Osteoblast (primary cell): ENCODE results near the gene CELF2. TPM values are rescaled to one million over a fixed set of nuclear protein-coding genes. Genes with fewer than 3 reads are reported as not detected.

Experiments used
- DNase-seq: peaks from one replicate; pipeline ENCODE4 v3.0.0; 2011; ENCODE audit warnings: low spot score, mixed read lengths; ENCODE audit not compliant: insufficient read length; ENCODE audit errors: missing footprints
- H2AFZ ChIP-seq: 2 replicates; pipeline ENCODE4 v1.6.0; 2011; ENCODE audit warnings: mild to moderate bottlenecking, low read length
- H3K27ac ChIP-seq: 2 replicates; pipeline ENCODE4 v1.5.1; 2011; ENCODE audit warnings: mild to moderate bottlenecking, low read depth, low read length, moderate library complexity
- H3K27me3 ChIP-seq: 2 replicates; pipeline ENCODE4 v1.6.0; 2012; ENCODE audit warnings: mild to moderate bottlenecking, control low read depth, inconsistent platforms, low read length, moderate library complexity; ENCODE audit not compliant: insufficient read depth
- H3K36me3 ChIP-seq: 2 replicates; pipeline ENCODE4 v1.5.1; 2011; ENCODE audit warnings: mild to moderate bottlenecking, low read length, control low read depth, moderate library complexity; ENCODE audit not compliant: insufficient read depth
- H3K4me1 ChIP-seq: 2 replicates; pipeline ENCODE4 v1.5.1; 2011; ENCODE audit warnings: mild to moderate bottlenecking, low read length, control low read depth, moderate library complexity; ENCODE audit not compliant: insufficient read depth
- H3K4me2 ChIP-seq: 2 replicates; pipeline ENCODE4 v1.6.0; 2011; ENCODE audit warnings: mild to moderate bottlenecking, low read length; ENCODE audit not compliant: insufficient read depth
- H3K4me3 ChIP-seq: fragments of 200-600 bp; sonication (generic); 3 replicates; pipeline ENCODE4 v1.5.1; 2012; ENCODE audit warnings: mild to moderate bottlenecking, low read length, inconsistent platforms; ENCODE audit not compliant: insufficient read depth
- H3K79me2 ChIP-seq: 2 replicates; pipeline ENCODE4 v1.6.0; 2012; ENCODE audit warnings: mild to moderate bottlenecking, low read length, control low read depth, inconsistent platforms; ENCODE audit not compliant: insufficient read depth
- H3K9me3 ChIP-seq: 2 replicates; pipeline ENCODE4 v1.5.1; 2011; ENCODE audit warnings: low read depth, low read length, control low read depth
- H4K20me1 ChIP-seq: 2 replicates; pipeline ENCODE4 v1.6.0; 2012; ENCODE audit warnings: mild to moderate bottlenecking, low read length, control low read depth; ENCODE audit not compliant: insufficient read depth
- total RNA-seq: library from RNA; depleted of rRNA; stranded (reverse); fragments of >200 nt; gene quantifications from 2 replicates; pipeline ENCODE4 v1.2.3, GENCODE V29; 2012
- TF ChIP-seq, protein P1 (sequence below): IDR thresholded peaks from 2 replicates; pipeline ENCODE4 v1.5.1; 2011; ENCODE audit warnings: mild to moderate bottlenecking, low read depth, low read length, moderate library complexity; ENCODE audit errors: extremely low read depth

Gene CELF2
- total RNA-seq, 1 donor: 7.6 TPM

DNA sequence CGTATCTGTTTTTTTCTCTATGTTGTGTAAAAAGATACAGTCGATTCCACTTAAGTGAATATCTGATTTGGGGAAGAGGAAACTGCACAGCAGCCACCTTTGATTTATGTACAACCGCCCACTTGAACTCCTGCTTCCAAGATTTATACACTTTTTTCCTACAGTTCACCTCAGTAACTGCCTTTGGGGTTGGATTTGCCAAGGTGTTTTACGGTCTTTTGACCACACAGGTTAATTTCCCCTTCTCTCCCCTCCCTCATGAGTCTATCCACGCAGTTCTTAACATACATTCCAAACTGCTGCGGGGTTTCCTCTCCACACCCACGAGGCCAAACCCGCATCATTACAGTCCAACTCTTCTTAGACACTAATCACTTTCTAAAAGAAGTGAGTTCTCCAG, 316.8 kb downstream of the CELF2 start:
- no peaks in the 10 kb centered on the region for H4K20me1 ChIP-seq
- no peak for DNase-seq
- no peaks in the 10 kb centered on the region for H3K79me2 ChIP-seq
- no peaks in the 10 kb centered on the region for H3K36me3 ChIP-seq
- no peak overlapping the region for H3K4me2 ChIP-seq
- no peak overlapping the region for H2AFZ ChIP-seq
- no peaks in the 10 kb centered on the region for H3K27me3 ChIP-seq
- TF ChIP-seq, protein P1, sequence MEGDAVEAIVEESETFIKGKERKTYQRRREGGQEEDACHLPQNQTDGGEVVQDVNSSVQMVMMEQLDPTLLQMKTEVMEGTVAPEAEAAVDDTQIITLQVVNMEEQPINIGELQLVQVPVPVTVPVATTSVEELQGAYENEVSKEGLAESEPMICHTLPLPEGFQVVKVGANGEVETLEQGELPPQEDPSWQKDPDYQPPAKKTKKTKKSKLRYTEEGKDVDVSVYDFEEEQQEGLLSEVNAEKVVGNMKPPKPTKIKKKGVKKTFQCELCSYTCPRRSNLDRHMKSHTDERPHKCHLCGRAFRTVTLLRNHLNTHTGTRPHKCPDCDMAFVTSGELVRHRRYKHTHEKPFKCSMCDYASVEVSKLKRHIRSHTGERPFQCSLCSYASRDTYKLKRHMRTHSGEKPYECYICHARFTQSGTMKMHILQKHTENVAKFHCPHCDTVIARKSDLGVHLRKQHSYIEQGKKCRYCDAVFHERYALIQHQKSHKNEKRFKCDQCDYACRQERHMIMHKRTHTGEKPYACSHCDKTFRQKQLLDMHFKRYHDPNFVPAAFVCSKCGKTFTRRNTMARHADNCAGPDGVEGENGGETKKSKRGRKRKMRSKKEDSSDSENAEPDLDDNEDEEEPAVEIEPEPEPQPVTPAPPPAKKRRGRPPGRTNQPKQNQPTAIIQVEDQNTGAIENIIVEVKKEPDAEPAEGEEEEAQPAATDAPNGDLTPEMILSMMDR: no peak
- no peak overlapping the region for H3K27ac ChIP-seq
- H3K4me1 ChIP-seq: no peaks in the 10 kb centered on the region
- H3K9me3 ChIP-seq: no peaks in the 10 kb centered on the region
- H3K4me3 ChIP-seq: no peak overlapping the region

DNA sequence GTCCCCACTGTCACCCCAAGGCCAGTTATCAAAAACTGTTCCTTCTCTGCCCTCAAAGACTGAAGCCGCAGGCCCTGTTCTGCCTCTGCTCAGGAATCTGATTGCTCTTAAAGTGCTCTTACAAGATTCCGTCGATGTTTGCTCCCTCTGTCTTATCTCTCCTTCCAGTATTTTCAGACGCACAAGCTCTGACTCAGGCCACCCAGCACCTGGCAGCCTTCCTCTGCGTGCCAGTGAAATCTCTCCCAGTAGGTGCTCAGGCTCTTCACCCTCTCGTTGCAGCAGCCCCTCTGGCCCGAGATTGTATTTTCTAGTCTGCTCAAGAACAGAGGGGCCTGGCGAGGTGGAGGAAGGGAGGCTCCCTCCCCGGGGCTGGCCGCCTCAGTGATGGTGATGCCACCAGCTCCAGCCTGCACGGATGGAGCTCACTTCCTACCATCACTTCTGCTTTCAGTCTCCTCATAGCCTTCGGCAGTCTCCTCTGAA, 317.5 kb downstream of the CELF2 start:
- DNase-seq: no peak
- TF ChIP-seq, protein P1: no peak
- H3K4me1 ChIP-seq: no peaks in the 10 kb centered on the region
- H4K20me1 ChIP-seq: no peaks in the 10 kb centered on the region
- H3K9me3 ChIP-seq: no peaks in the 10 kb centered on the region
- H3K36me3 ChIP-seq: no peaks in the 10 kb centered on the region
- H3K4me2 ChIP-seq: no peak overlapping the region
- no peak overlapping the region for H3K27ac ChIP-seq
- no peak overlapping the region for H2AFZ ChIP-seq
- no peaks in the 10 kb centered on the region for H3K79me2 ChIP-seq
- H3K4me3 ChIP-seq: no peak overlapping the region
- no peaks in the 10 kb centered on the region for H3K27me3 ChIP-seq

DNA sequence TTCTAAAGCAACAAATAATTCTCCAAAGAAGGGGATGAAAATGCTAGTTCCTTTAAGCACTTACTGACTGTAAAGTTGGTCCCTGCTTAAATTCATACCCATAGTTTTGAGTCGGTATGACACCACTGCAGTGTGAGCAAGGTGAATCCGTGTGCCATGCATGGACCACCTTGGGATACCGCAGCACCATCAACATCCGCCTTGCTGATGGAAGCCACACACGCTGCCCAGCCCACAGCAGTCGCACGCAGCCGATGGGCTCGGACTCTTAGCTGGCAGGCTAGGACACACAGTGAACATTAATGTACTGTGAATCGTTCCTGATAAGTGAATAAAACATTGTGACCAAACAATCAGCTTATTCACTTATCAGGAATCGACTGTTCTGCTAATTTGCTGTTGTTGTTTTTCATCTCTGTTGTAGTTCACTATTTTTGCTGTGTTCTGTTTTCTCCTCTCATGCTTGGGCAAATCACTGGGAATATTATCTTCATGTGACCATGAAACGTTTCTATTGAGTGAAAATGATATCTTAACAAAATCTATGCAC, 318.3 kb downstream of the CELF2 start:
- Histone ChIP-seq H3K4me1 (no peaks in the 10 kb centered on the region), H4K20me1 (no peaks in the 10 kb centered on the region), H3K27ac (no peak overlapping the region), H2AFZ (no peak overlapping the region), H3K36me3 (no peaks in the 10 kb centered on the region), H3K27me3 (no peaks in the 10 kb centered on the region), H3K4me3 (no peak overlapping the region), H3K79me2 (no peaks in the 10 kb centered on the region), H3K4me2 (no peak overlapping the region), H3K9me3 (no peaks in the 10 kb centered on the region)
- TF ChIP-seq, protein P1: no peak
- DNase-seq: no peak

DNA sequence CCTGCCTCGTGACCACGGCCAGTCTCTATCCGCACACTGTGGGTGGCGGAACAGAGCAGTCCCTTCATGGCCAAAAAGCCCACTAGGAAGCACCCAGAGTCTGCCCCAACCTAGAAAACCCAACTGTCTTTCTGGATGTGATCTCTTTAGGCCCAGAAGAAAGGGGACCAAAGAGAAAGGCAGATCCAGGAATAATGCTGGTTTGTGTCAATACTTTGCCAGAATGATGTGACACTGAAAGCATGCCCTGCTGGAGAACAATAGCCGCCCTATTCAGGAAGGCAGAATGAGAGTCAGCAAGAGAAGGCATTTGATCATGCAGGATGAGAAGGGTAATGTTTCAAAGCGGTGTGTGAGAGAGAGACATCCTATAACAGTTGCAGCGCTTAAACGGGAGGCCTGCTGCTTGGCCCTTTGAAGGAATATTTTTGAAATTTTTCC, 319.1 kb downstream of the CELF2 start:
- DNase-seq: no peak
- H3K79me2 ChIP-seq: no peaks in the 10 kb centered on the region
- H4K20me1 ChIP-seq: no peaks in the 10 kb centered on the region
- H3K4me3 ChIP-seq: no peak overlapping the region
- TF ChIP-seq, protein P1: no peak
- no peaks in the 10 kb centered on the region for H3K9me3 ChIP-seq
- no peaks in the 10 kb centered on the region for H3K27me3 ChIP-seq
- H3K27ac ChIP-seq: no peak overlapping the region
- no peak overlapping the region for H3K4me2 ChIP-seq
- no peaks in the 10 kb centered on the region for H3K36me3 ChIP-seq
- no peaks in the 10 kb centered on the region for H3K4me1 ChIP-seq
- H2AFZ ChIP-seq: no peak overlapping the region
